DMS79 (cell line): ENCODE data around the gene MAP2K3.
A peak's percentile ranks its signal among the peaks of the same experiment; 100 is the strongest.

Source experiments
- DNase-seq: peaks from one replicate; lab custom pipeline; 2025; lab: John Stamatoyannopoulos, UW

MAP2K3 gene

GRCh38 chr17:21284319-21285163, at the start of gene MAP2K3:
MAP2K3 (plus strand) TSS chr17:21284711; CDS start chr17:21284921, 210 bp downstream.
- DNase-seq = peak; percentile 81

- DNase-seq = no peak
These were observed 48.6 kb upstream of the MAP2K3 start for GRCh38 chr17:21235921-21236320.

- no peak for DNase-seq
These were observed 44.7 kb upstream of the MAP2K3 start for GRCh38 chr17:21239680-21240368.

GRCh38 chr17:21240369-21241055, 44.0 kb upstream of the MAP2K3 start:
- no peak for DNase-seq

GRCh38 chr17:21241564-21241963, 42.9 kb upstream of the MAP2K3 start:
- DNase-seq = no peak

- no peak for DNase-seq
These were observed 42.3 kb upstream of the MAP2K3 start for GRCh38 chr17:21242026-21242697.

- DNase-seq = no peak
These were observed 41.6 kb upstream of the MAP2K3 start for GRCh38 chr17:21242780-21243515.

- DNase-seq = no peak
These were observed 40.8 kb upstream of the MAP2K3 start for GRCh38 chr17:21243516-21244303.

GRCh38 chr17:21245639-21246084, 38.8 kb upstream of the MAP2K3 start:
- no peak for DNase-seq

GRCh38 chr17:21246698-21247097, 37.8 kb upstream of the MAP2K3 start:
- no peak for DNase-seq

GRCh38 chr17:21247552-21248258, 36.8 kb upstream of the MAP2K3 start:
- DNase-seq = no peak

- no peak for DNase-seq
These were observed 36.0 kb upstream of the MAP2K3 start for GRCh38 chr17:21248500-21248899.

GRCh38 chr17:21249086-21249795, 35.3 kb upstream of the MAP2K3 start:
- DNase-seq = no peak

- no peak for DNase-seq
These were observed 34.4 kb upstream of the MAP2K3 start for GRCh38 chr17:21249920-21250703.

GRCh38 chr17:21250854-21251253, 33.7 kb upstream of the MAP2K3 start:
- DNase-seq = no peak

GRCh38 chr17:21251337-21252010, 33.0 kb upstream of the MAP2K3 start:
- DNase-seq = no peak

- DNase-seq = no peak
These were observed 32.2 kb upstream of the MAP2K3 start for GRCh38 chr17:21252289-21252795.
